OCI-LY7 (cell line): ENCODE measurements around the gene GGCT. TPM values are rescaled to one million over a fixed set of nuclear protein-coding genes. Genes with fewer than 3 reads are reported as not detected.
"Not testable (repeated sequence)": the region's sequence is repeated elsewhere in the genome, so short reads cannot be mapped to it uniquely, and the experiment has no call there.

Experiments
- BruUV-seq: library from RNA; stranded (reverse); fragments of 400-500 nt; replicated peaks from 2 replicates; lab custom pipeline; 2021; lab: Mats Ljungman, UMichigan
- CTCF ChIA-PET: fragments of 300-600 bp; sonication (Branson Sonifier 250); formaldehyde crosslinking; loops from one replicate; lab custom pipeline; 2022; ENCODE audit warnings: antibody characterized with exemption; ENCODE audit not compliant: unreplicated experiment; lab: Charles Lee
- POLR2A ChIA-PET: fragments of 300-600 bp; sonication (Branson Sonifier 250); formaldehyde crosslinking; loops from one replicate; lab custom pipeline; 2022; ENCODE audit warnings: antibody characterized with exemption; lab: Charles Lee
- DNase-seq: peaks from one replicate; pipeline ENCODE4 v3.0.0-alpha.2; 2015; ENCODE audit warnings: low spot score
- H2AFZ ChIP-seq: fragments of 200-600 bp; sonication (generic), shearing (Covaris generic); 2 replicates; pipeline ENCODE4 v1.6.1; 2014; ENCODE audit warnings: mild to moderate bottlenecking, antibody characterized with exemption, low read length, moderate library complexity
- H3K27ac ChIP-seq: fragments of 200-600 bp; sonication (generic); 2 replicates; pipeline ENCODE4 v1.5.1; 2014; ENCODE audit warnings: mixed run types, low read depth, mild to moderate bottlenecking, moderate library complexity, low read length, inconsistent platforms; ENCODE audit not compliant: poor library complexity, severe bottlenecking
- H3K36me3 ChIP-seq: fragments of 200-600 bp; sonication (generic); 2 replicates; pipeline ENCODE4 v1.6.1; 2014; ENCODE audit warnings: mild to moderate bottlenecking, antibody characterized with exemption, low read length, moderate library complexity, mixed read lengths; ENCODE audit not compliant: insufficient read depth
- H3K4me1 ChIP-seq: fragments of 200-600 bp; sonication (generic); 2 replicates; pipeline ENCODE4 v1.5.1; 2014; ENCODE audit warnings: mild to moderate bottlenecking, low read length; ENCODE audit not compliant: insufficient read depth, poor library complexity, severe bottlenecking
- H3K4me2 ChIP-seq: fragments of 200-600 bp; sonication (generic); 2 replicates; pipeline ENCODE4 v1.6.1; 2014; ENCODE audit warnings: mild to moderate bottlenecking, low read length
- H3K4me3 ChIP-seq: fragments of 200-600 bp; sonication (generic); 2 replicates; pipeline ENCODE4 v1.5.1; 2014; ENCODE audit warnings: mild to moderate bottlenecking, low read depth, low read length; ENCODE audit not compliant: poor library complexity, severe bottlenecking
- H3K79me2 ChIP-seq: fragments of 200-600 bp; sonication (generic); 2 replicates; pipeline ENCODE4 v1.6.1; 2016; ENCODE audit warnings: low read depth, mild to moderate bottlenecking, low read length, moderate library complexity, mixed read lengths; ENCODE audit not compliant: insufficient read depth
- H3K9me2 ChIP-seq: fragments of 200-600 bp; sonication (generic); 2 replicates; pipeline ENCODE4 v1.6.1; 2016; ENCODE audit warnings: mild to moderate bottlenecking, low read length, mixed read lengths; ENCODE audit not compliant: insufficient read depth
- H3K9me3 ChIP-seq: fragments of 200-600 bp; sonication (generic); 2 replicates; pipeline ENCODE4 v1.6.1; 2014; ENCODE audit warnings: mild to moderate bottlenecking, mixed run types, low read length, mixed read lengths
- H4K20me1 ChIP-seq: fragments of 200-600 bp; sonication (generic); 2 replicates; pipeline ENCODE4 v1.6.1; 2014; ENCODE audit warnings: mild to moderate bottlenecking, antibody characterized with exemption, low read length, moderate library complexity, mixed read lengths; ENCODE audit not compliant: insufficient read depth
- EZH2phosphoT487 ChIP-seq: fragments of 200-600 bp; sonication (generic); IDR thresholded peaks from 2 replicates; pipeline ENCODE4 v1.6.1; 2018; ENCODE audit warnings: low read depth, borderline replicate concordance, mild to moderate bottlenecking, mixed run types, antibody characterized with exemption, low read length, moderate library complexity, mixed read lengths
- intact Hi-C: fragments of 100-400 bp; cut with micrococcal nuclease; formaldehyde crosslinking; loops from one replicate; pipeline ENCODE4 v1.10.0; 2022; ENCODE audit not compliant: unreplicated experiment
- total RNA-seq, 2 experiments: library from RNA; depleted of rRNA in 1 of 2; stranded (reverse); fragments of >200 nt in 1 of 2; shearing (Covaris generic) in 1 of 2; gene quantifications; 2 replicates each; pipeline ENCODE4 v1.2.3, GENCODE V29; 2014 to 2022
- TF ChIP-seq, protein P1 (sequence below): fragments of 200-600 bp; sonication (generic); conservative IDR thresholded peaks from 2 replicates; pipeline ENCODE4 v1.5.1; 2014; ENCODE audit warnings: mild to moderate bottlenecking, antibody characterized with exemption, low read length, moderate library complexity, mixed read lengths

Gene GGCT
- total RNA-seq, 2 experiments from 2014 or later, result 70.3 to 81.3 TPM

DNA sequence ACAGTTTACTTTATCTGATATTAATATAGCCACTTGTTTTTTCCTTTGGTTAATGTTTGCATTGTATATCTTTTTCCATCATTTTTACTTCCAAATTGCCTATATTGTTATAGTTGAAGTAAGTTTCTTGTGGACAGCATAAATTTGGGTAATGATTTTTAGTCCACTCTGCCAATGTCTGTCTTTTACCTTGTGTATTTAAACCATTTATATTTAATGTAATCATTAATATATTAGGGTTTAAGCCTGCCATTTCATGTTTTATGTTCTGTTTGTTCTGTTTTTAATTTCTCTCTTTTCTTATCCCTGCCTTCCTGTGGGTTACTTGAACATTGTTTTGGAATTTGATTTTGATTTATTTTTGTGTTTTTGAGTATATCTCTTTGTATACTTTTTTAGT, 13.2 kb downstream of the GGCT start:
- Histone ChIP-seq H3K27ac (no peak overlapping the region), H2AFZ (no peak overlapping the region), H3K9me3 (peaks cover 15% of the 10 kb centered on the region; the same call in 1 of the 2 replicates), H3K4me3 (no peak overlapping the region), H3K79me2 (no peaks in the 10 kb centered on the region), H4K20me1 (no peaks in the 10 kb centered on the region), H3K4me1 (no peaks in the 10 kb centered on the region), H3K9me2 (no peaks in the 10 kb centered on the region), H3K36me3 (peaks cover 20% of the 10 kb centered on the region), H3K4me2 (no peak overlapping the region)
- intact Hi-C loops, result no loop called here
- no peak for TF ChIP-seq EZH2phosphoT487
- TF ChIP-seq, protein P1, sequence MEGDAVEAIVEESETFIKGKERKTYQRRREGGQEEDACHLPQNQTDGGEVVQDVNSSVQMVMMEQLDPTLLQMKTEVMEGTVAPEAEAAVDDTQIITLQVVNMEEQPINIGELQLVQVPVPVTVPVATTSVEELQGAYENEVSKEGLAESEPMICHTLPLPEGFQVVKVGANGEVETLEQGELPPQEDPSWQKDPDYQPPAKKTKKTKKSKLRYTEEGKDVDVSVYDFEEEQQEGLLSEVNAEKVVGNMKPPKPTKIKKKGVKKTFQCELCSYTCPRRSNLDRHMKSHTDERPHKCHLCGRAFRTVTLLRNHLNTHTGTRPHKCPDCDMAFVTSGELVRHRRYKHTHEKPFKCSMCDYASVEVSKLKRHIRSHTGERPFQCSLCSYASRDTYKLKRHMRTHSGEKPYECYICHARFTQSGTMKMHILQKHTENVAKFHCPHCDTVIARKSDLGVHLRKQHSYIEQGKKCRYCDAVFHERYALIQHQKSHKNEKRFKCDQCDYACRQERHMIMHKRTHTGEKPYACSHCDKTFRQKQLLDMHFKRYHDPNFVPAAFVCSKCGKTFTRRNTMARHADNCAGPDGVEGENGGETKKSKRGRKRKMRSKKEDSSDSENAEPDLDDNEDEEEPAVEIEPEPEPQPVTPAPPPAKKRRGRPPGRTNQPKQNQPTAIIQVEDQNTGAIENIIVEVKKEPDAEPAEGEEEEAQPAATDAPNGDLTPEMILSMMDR, result no peak
- ChIA-PET CTCF (no interaction called here), POLR2A (no interaction called here)
- no TSS peak for BruUV-seq
- no peak for DNase-seq

DNA sequence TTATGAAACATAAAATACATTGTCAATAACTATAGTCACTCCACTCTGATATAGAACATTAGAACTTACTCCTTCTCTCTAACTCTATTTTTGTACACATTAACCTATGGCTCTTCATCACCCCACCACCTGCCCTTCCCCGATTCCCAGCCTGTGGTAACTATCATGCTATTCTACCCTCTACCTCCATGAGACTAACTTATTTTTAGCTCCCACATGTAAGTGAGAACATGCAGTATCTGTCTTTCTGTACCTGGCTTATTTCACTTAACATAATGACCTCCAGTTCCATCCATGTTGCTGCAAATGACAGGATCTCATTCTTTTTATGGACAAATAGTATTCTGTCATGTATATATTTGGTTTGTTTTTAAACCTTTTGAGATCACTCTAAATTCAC, 17.3 kb downstream of the GGCT start:
- H3K9me3 ChIP-seq, result peaks cover 15% of the 10 kb centered on the region; the same call in 1 of the 2 replicates
- H3K27ac ChIP-seq, result no peak overlapping the region
- no peak overlapping the region for H3K4me3 ChIP-seq
- H4K20me1 ChIP-seq, result no peaks in the 10 kb centered on the region
- DNase-seq, result no peak
- H3K9me2 ChIP-seq, result no peaks in the 10 kb centered on the region
- H3K4me1 ChIP-seq, result no peaks in the 10 kb centered on the region
- H3K4me2 ChIP-seq, result no peak overlapping the region
- intact Hi-C loops, result no loop called here
- ChIA-PET POLR2A (interaction anchor here (1.7 kb wide), 1 partner anchor 9 kb away, joined by 8 read pairs; the partner anchor contains the start of gene NOD1), CTCF (no interaction called here)
- H3K36me3 ChIP-seq, result no peaks in the 10 kb centered on the region
- H3K79me2 ChIP-seq, result no peaks in the 10 kb centered on the region
- BruUV-seq, result no TSS peak
- no peak overlapping the region for H2AFZ ChIP-seq
- TF ChIP-seq EZH2phosphoT487, result no peak
- TF ChIP-seq, protein P1, result no peak

DNA sequence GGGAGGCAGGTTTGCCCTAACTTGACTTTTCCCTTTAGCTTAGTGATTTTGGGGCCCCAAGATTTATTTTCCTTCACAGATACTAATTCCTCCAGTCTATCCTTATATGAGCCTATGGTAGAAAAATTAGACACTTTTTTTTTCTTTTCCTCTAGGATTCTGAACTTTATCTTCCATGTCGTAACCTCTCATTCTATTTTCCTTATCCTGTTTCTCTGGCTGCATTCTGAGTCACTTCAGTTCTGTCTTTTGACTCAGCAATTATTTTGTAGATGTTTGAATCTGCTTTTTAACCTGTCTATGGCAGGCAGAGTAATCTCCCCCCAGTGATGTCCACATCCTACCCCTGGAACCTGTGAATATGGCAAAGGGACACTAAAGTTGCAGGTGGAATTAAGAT, 19.0 kb downstream of the GGCT start:
- no peak overlapping the region for H3K27ac ChIP-seq
- no peaks in the 10 kb centered on the region for H4K20me1 ChIP-seq
- no peaks in the 10 kb centered on the region for H3K9me3 ChIP-seq
- intact Hi-C loops, result no loop called here
- no peak overlapping the region for H3K4me3 ChIP-seq
- DNase-seq, result no peak
- ChIA-PET POLR2A (no interaction called here), CTCF (no interaction called here)
- no TSS peak for BruUV-seq
- no peaks in the 10 kb centered on the region for H3K79me2 ChIP-seq
- no peaks in the 10 kb centered on the region for H3K36me3 ChIP-seq
- no peak overlapping the region for H3K4me2 ChIP-seq
- TF ChIP-seq, protein P1, result no peak
- no peak for TF ChIP-seq EZH2phosphoT487
- no peak overlapping the region for H2AFZ ChIP-seq
- no peaks in the 10 kb centered on the region for H3K9me2 ChIP-seq
- no peaks in the 10 kb centered on the region for H3K4me1 ChIP-seq

DNA sequence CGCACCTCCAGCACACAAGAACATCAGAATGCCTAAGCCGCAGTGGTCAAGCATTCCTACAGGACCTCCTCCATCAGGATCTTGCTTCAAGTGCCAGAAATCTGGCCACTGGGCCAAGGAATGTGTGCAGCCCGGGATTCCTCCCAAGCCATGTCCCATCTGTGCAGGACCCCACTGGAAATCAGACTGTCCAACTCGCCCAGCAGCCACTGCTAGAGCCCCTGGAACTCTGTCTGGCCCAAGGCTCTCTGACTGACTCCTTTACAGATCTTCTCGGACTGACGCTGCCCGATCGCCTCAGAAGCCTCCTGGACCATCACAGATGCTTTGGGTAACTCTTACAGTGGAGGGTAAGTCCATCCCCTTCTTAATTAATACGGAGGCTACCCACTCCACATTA, 23.2 kb downstream of the GGCT start:
- BruUV-seq, H3K79me2 ChIP-seq, H3K9me2 ChIP-seq, intact Hi-C loops, H3K4me3 ChIP-seq, H3K4me2 ChIP-seq, H4K20me1 ChIP-seq, H3K27ac ChIP-seq, H2AFZ ChIP-seq, CTCF ChIA-PET, H3K36me3 ChIP-seq, DNase-seq, H3K9me3 ChIP-seq: not testable (repeated sequence)
- peaks cover 30% of the 10 kb centered on the region for H3K4me1 ChIP-seq
- POLR2A ChIA-PET, result interaction anchor here (0.8 kb wide), 1 partner anchor 96 kb away, joined by 4 read pairs; no protein-coding TSS in a partner anchor
